MCF 10A (cell line): Measurements from ENCODE around the gene SHOX. TPM values are rescaled to one million over a fixed set of nuclear protein-coding genes. Genes with fewer than 3 reads are reported as not detected.

Experiments
- BruUV-seq: library from RNA; stranded (reverse); fragments of 400-500 nt; replicated peaks from 2 replicates; lab custom pipeline; 2021; lab: Mats Ljungman, UMichigan
- CTCF ChIA-PET: fragments of 300-600 bp; sonication (Branson Sonifier 250); formaldehyde crosslinking; extraction: SDS; loops from one replicate; lab custom pipeline; 2021; ENCODE audit warnings: antibody characterized with exemption, inconsistent platforms; lab: Yijun Ruan, JAX
- POLR2A ChIA-PET: fragments of 300-600, 350-650 bp; sonication (Branson Sonifier 250); formaldehyde crosslinking; extraction: SDS; loops from one replicate; lab custom pipeline; 2020; ENCODE audit warnings: antibody characterized with exemption, inconsistent platforms; lab: Yijun Ruan, JAX
- DNase-seq: peaks from one replicate; pipeline ENCODE4 v3.0.0-alpha.2; 2018; ENCODE audit not compliant: unreplicated experiment
- H3K27ac Mint-ChIP-seq: one replicate; pipeline ENCODE4 v1.8.0; 2022; ENCODE audit warnings: mild to moderate bottlenecking, low read depth, mixed read lengths; ENCODE audit not compliant: unreplicated experiment
- H3K27me3 Mint-ChIP-seq: one replicate; pipeline ENCODE4 v1.8.0; 2022; ENCODE audit warnings: mixed read lengths; ENCODE audit not compliant: insufficient read depth, unreplicated experiment
- H3K36me3 Mint-ChIP-seq: one replicate; pipeline ENCODE4 v1.8.0; 2022; ENCODE audit warnings: mild to moderate bottlenecking, moderate library complexity, mixed read lengths; ENCODE audit not compliant: insufficient read depth, unreplicated experiment
- H3K4me1 Mint-ChIP-seq: one replicate; pipeline ENCODE4 v1.8.0; 2022; ENCODE audit warnings: mixed read lengths; ENCODE audit not compliant: insufficient read depth, unreplicated experiment
- H3K4me3 Mint-ChIP-seq: one replicate; pipeline ENCODE4 v1.8.0; 2022; ENCODE audit warnings: mild to moderate bottlenecking, moderate library complexity, mixed read lengths; ENCODE audit not compliant: unreplicated experiment
- H3K9me3 Mint-ChIP-seq: one replicate; pipeline ENCODE4 v1.8.0; 2022; ENCODE audit warnings: mixed read lengths; ENCODE audit not compliant: unreplicated experiment
- CTCF ChIP-seq: fragments of 200-600 bp; IDR thresholded peaks from one replicate; pipeline ENCODE4 v1.8.0; 2022; ENCODE audit warnings: antibody characterized with exemption, mild to moderate bottlenecking; ENCODE audit not compliant: unreplicated experiment
- intact Hi-C: fragments of 100-400 bp; cut with micrococcal nuclease; formaldehyde crosslinking; loops from 2 replicates; pipeline ENCODE4 v1.14.1; 2022
- total RNA-seq: library from RNA; stranded (reverse); gene quantifications from 2 replicates; pipeline ENCODE4 v1.2.3, GENCODE V29; 2022

SHOX gene
- total RNA-seq, 1 experiment from 2014 or later, result not detected

- Mint-ChIP-seq H3K36me3 (peaks cover 6% of the 10 kb centered on the region), H3K4me3 (no peak overlapping the region), H3K27me3 (no peaks in the 10 kb centered on the region), H3K4me1 (no peaks in the 10 kb centered on the region), H3K9me3 (peaks cover 36% of the 10 kb centered on the region), H3K27ac (no peak overlapping the region)
- DNase-seq, result no peak
- TF ChIP-seq CTCF, result no peak
- no TSS peak for BruUV-seq
- intact Hi-C loops, result no loop called here
- POLR2A ChIA-PET, result no interaction called here
- CTCF ChIA-PET, result no interaction called here
Measured at GRCh38 chrX:677376-677775, 46.8 kb downstream of the SHOX start.

GRCh38 chrX:679291-679979, 48.8 kb downstream of the SHOX start:
- POLR2A ChIA-PET, result no interaction called here
- no peak overlapping the region for H3K4me3 Mint-ChIP-seq
- CTCF ChIA-PET, result no interaction called here
- no TSS peak for BruUV-seq
- no peak for TF ChIP-seq CTCF
- DNase-seq, result no peak
- H3K9me3 Mint-ChIP-seq, result peaks cover 33% of the 10 kb centered on the region
- no peaks in the 10 kb centered on the region for H3K36me3 Mint-ChIP-seq
- no peak overlapping the region for H3K27ac Mint-ChIP-seq
- intact Hi-C loops, result no loop called here
- no peaks in the 10 kb centered on the region for H3K4me1 Mint-ChIP-seq
- H3K27me3 Mint-ChIP-seq, result no peaks in the 10 kb centered on the region

GRCh38 chrX:680062-680461, 49.5 kb downstream of the SHOX start:
- Mint-ChIP-seq H3K27me3 (no peaks in the 10 kb centered on the region), H3K36me3 (no peaks in the 10 kb centered on the region), H3K4me1 (no peaks in the 10 kb centered on the region), H3K4me3 (no peak overlapping the region), H3K27ac (no peak overlapping the region), H3K9me3 (peaks cover 34% of the 10 kb centered on the region)
- ChIA-PET POLR2A (no interaction called here), CTCF (no interaction called here)
- DNase-seq, result no peak
- BruUV-seq, result no TSS peak
- intact Hi-C loops, result no loop called here
- no peak for TF ChIP-seq CTCF

GRCh38 chrX:681989-682388, 51.4 kb downstream of the SHOX start:
- TF ChIP-seq CTCF, result no peak
- intact Hi-C loops, result no loop called here
- H3K4me3 Mint-ChIP-seq, result no peak overlapping the region

More at GRCh38 chrX:681989-682388, 51.4 kb downstream of the SHOX start:
- Mint-ChIP-seq H3K9me3 (peaks cover 38% of the 10 kb centered on the region), H3K4me1 (no peaks in the 10 kb centered on the region), H3K27ac (no peak overlapping the region), H3K36me3 (no peaks in the 10 kb centered on the region), H3K27me3 (no peaks in the 10 kb centered on the region)
- ChIA-PET POLR2A (no interaction called here), CTCF (no interaction called here)
- no TSS peak for BruUV-seq
- no peak for DNase-seq
